ENCODE data around the gene DYNC1H1.

DNA sequence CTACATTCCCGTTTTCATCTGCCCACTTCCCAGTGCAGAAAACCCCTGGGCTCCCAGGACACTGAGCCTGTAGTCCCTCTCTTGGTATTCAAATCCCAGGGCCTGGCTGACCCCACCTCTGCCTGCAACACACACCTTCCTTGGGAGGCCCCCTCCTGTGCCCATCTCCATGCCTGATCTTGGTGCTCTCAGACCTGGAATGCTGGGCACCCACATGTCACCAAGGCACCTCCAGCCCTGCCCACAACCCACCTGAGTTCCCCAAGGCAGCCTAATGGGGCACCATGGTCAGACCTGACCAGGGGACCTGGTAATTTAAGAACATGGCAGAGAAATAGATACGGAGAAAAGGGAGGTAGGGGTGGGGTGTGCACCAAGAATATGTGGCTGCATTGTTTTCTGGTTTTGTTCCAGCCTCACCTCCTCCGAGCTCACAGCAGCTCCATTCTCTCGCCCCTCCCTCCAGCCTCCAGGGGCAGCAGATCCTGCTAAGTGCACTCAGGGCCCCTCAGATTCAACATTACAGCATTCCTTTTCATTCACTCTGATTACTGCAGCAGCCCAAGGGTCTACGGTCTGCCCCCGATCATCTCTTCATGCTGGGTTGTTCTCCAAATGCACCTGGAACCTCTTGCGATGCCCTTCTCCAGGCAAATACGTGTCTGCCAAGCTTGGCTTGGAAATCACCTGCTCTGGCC is 131.6 kb downstream of the DYNC1H1 start:
- no peak for TF ChIP-seq FOXA1 (IDR thresholded peaks at IDR 0.05)
- TF ChIP-seq SUZ12 (IDR thresholded peaks at IDR 0.05), result no peak
- TF ChIP-seq FOXM1 (IDR thresholded peaks at IDR 0.05; ENCODE audit: borderline replicate concordance), result no peak
- no peak for TF ChIP-seq LEF1 (IDR thresholded peaks at IDR 0.05; ENCODE audit: borderline replicate concordance)
- TF ChIP-seq NFRKB (IDR thresholded peaks at IDR 0.05), result no peak
- no peak for TF ChIP-seq FOXK2 (IDR thresholded peaks at IDR 0.05)
- no peak for TF ChIP-seq BHLHE40 (IDR thresholded peaks at IDR 0.05; ENCODE audit: borderline replicate concordance)
- TF ChIP-seq ELF4 (IDR thresholded peaks at IDR 0.05), result no peak
- TF ChIP-seq SP1 (IDR thresholded peaks at IDR 0.05), result no peak
- no peak for TF ChIP-seq CTBP1 (IDR thresholded peaks at IDR 0.05; ENCODE audit: borderline replicate concordance)
- TF ChIP-seq, protein P1, sequence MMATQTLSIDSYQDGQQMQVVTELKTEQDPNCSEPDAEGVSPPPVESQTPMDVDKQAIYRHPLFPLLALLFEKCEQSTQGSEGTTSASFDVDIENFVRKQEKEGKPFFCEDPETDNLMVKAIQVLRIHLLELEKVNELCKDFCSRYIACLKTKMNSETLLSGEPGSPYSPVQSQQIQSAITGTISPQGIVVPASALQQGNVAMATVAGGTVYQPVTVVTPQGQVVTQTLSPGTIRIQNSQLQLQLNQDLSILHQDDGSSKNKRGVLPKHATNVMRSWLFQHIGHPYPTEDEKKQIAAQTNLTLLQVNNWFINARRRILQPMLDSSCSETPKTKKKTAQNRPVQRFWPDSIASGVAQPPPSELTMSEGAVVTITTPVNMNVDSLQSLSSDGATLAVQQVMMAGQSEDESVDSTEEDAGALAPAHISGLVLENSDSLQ (IDR thresholded peaks at IDR 0.05), result no peak
- TF ChIP-seq HDGF (IDR thresholded peaks at IDR 0.05; ENCODE audit: borderline replicate concordance), result no peak
